NCI-H2171 treated with DMSO at 0.1 percent for 48 hours (cell line): ENCODE results near the gene CRACR2A.
A peak's percentile ranks its signal among the peaks of the same experiment; 100 is the strongest.

Experiments
- DNase-seq: peaks from one replicate; lab custom pipeline; 2025; lab: John Stamatoyannopoulos, UW

Gene CRACR2A

DNA sequence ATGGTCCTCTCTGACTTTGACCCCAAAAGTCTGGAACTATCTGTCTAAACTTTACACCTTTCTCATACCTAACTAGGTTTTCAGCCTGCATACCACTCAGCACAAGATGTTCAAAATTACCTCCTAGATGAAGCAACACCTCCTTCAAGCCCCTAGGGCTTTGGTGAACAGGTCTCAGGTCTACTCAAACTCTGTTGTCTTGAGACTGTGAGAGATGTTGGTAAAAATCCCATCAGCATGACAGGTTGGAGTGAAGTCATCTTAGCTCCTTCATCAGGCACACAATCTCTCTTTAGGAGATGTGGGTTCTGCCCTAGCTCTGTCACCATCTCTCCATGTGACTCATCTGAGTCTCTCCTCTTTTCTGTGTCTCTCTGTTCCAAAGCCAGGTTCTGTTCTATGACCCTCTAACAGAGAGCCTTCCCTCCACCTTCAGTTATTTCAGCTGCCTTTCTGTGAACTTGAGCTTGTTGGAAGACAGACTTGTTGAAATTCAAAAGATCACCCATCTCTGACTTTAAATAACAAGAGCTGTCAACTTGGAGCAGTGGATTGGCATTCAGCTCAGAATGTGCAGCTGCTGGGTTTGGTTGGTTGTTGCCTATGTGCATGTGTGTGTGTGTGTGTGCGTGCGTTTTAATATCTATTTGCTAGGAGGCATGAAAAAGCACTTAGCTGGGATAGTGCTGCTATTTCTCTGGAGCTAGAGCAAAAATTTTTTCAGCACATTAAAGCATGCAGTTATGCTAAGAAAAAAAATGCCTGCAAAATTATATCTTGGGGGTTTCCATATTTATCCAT is 130.7 kb downstream of the CRACR2A start:
- DNase-seq: no peak

DNA sequence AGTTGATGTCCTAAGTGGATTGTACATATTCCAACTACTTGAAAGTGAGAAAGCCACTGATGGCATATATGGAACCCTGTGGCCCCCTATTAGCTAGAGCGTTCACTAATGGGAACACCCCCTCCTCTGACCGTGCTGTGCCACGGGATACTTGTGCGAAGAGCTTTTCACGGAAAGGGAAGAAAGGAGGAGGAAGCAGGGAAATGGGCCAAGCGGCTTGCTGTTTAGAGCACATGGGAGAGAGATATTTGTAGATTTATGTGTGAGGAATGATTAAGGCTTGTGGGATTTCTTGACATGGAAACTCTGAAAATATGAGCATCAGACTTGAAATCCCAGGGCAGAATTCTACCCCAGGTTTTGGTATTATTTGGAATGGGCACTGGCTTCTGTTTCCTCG is 132.1 kb downstream of the CRACR2A start:
- DNase-seq: no peak

DNA sequence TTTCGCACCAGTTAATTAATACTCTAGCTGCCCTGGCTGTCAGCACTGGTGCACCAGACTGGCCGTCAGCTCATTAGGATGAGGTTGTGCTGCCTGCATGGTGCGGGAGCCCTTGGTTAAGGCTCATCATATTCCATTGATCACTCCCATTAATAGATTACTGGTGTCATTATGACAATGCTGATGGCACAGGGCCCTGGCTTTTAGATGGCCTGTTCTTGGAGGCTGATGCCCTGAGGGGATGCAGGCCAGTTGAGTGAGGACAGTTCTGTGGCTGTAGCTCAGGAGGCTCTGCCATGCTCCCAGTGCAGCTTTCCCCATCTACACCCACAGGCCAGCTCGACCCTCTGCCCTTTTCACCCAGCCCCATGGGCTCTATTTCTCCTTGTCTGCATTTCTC is 135.3 kb downstream of the CRACR2A start:
- DNase-seq: no peak

DNA sequence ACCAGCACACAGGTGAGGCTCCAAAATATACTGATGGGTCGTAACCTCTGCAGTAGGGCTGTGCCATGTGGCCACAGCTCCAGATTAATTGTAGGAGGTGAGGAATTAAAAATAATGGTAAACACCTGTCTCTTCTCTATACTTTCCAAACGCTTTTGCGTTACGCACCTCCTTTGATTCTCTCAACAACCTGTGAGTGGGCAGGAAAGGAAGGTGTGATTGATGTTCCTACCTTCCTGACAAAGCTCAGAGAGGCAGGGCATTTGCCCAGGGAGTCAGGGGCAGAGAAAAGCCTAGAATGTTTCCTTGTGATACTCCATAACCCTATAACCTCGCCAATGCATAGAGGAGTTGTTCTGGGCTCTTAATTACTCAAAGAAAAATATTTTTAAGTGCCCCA is 137.0 kb downstream of the CRACR2A start:
- no peak for DNase-seq

DNA sequence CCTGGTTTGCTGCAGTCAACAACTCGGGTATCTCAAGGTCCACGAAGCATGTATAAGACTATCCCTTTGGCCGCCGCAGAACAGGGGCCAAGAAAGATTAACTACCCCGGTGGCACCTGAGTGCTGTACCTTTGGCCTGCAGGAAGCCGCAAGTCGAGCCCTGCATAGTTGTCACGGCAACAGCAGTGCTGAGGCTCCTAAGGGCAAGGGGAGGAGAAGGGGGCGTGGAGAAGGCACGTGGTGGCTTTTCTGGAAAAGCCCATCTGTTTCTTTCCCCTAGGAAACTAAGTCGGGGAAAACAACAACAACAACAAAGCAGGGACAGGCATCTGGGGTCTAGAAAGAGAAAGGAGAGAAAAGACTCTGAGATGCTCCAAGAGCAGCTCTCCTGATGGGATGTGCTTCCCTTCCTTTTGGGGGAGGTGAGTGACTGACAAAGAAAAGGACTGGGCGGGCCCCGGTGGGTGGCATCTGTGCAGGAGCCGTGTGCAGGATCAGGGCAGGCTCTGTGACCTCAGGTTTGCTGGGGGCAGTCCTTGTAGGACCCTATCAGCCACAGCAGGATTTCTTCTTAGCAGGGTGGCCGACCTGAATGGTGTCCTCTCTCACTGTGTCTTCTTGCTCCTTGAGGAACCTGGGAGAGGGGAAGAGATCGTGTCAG is 138.0 kb downstream of the CRACR2A start:
- DNase-seq: peak; percentile 69

DNA sequence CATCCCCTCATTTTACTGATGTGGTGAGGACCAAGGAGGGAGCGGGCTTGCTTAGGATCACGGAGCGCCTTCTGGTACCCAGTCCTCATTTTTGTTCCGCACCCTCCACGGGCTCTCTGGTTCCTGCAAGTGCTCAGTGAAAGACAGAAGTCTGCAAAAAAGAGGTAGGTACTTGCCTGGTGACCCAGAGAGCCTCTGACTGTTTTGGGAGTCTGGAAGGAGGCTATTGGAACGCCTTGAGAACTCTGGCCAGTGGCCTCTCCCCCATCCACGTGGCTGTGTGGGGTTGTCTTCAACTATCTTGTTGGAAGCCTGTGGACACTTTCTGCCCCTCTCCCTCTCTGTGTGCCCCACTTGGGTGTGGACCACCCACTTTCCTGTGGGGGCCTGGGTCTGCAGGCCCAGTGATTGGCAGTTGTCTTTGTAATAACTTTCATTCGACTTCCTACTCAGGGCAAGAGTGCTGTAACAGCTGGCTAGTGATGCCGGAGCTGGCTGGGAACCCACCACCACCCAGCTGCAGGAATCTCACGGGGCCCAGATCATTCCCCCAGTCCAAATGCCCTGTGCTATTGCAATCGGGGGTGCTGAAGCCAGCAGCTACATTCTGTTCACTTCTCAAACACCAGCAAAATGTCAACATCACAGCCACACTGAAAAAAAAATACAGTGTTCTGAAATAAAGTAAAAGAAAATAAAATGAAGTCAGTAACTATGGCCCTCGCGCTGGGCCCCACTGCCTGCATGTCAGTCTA is 139.1 kb downstream of the CRACR2A start:
- no peak for DNase-seq

DNA sequence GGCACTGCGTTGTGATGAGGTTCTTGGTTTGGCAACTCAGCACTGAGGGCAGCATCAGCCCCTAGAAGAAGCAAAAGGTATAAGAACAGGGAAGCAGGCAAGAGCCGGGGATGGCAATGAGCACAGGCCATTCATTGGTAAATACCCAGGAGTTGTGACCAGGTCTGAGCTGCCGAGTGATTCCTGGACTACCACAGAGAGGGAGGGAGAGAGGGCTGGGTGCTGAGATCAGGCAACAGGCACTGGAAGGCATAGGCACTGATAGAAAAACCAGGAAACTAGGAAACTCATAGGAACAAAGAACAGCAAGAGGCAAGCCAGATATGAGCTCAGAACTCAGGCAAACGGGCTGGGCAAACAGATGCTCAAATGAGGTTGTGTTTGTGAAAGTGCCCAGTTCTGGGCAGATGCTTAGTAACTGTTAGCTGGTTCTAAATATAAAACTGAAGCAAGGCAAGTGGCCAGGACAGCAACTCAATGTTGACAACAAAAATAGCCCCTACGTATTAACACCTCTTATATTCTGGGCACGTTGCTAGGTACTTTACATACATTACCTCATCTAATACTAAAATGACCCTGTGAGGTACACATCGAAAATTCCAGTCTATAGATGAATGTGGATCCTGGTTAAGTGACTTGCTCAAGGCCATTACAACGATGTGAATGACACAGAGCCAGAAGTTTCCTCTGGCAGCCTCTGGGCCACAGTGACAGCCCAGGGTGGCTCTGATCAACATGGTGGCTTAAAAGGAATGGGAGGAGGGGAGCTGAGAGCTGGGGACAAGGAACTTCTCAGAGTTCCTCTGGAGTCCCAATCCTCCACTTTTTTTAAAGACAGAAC is 140.8 kb downstream of the CRACR2A start:
- peak; percentile 23 for DNase-seq

DNA sequence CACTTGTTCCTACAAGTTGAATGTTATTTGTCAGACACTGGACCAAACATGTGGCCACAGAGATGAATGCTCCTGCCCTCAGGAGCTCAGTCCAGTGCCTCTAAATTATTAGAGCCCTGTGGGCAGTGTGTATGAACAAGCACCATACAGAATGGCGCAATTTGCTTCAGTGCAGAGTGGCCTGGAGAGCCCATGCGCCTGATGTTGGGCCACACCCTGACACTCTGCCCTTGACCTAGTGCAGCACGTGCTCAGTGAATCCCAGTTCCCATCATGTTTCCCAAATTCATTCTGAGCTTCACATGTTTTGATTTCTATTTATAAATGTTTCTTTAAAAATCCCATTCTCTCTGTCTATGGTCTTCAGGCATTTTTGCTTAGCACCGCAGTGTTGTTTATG is 145.1 kb downstream of the CRACR2A start:
- DNase-seq: no peak

DNA sequence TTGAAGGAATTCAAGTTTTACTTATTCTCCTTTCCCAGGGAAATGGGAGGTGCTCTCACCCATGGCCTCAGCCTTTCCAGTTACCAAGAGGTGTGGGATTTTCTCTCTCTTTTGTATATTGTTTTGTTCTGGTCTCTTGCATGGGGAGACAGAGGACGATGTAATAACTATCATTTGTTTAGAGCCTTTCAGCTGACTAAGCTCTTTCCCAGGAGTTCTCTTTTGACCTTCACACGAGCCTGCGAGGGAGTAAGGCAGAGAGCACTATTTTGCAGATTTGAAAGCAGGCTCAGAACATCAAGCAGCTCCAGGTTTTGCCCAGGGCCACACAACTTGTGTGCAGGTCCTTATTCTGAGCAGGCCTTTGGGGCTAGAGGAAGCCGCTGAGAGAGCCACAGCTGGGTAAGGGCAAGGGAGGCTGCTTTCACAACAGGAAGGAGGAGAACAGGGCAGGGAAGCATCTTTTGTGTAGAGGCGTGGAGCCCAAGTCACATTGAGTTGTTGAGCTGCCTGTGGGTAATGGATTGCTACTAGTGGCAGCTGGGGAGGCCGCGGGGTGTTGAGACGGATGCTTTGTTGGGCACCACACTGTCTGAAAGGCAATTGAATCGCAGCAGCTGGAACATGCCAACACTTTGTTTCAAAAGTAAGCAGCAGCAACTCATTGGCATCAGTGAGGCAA is 145.7 kb downstream of the CRACR2A start:
- no peak for DNase-seq

DNA sequence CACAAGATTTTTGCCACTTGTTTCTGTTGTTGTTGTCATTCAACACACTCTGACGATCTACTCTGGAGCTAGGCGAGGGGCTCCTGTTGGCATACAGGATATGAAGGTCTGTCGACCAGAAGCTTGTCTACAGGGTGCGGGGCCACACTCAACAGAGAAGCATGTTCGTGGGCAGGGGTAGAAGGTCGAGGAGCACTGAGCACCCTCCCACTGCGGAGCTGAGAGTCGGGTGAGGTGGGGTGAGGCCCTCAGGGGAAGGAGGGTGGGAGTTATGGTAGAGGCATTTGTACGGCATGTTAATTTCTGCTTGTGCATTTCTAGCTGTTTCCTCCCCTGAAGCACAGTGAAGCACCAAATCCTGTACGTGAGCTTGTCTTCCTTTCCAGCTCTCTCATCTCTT is 146.8 kb downstream of the CRACR2A start:
- DNase-seq: no peak

DNA sequence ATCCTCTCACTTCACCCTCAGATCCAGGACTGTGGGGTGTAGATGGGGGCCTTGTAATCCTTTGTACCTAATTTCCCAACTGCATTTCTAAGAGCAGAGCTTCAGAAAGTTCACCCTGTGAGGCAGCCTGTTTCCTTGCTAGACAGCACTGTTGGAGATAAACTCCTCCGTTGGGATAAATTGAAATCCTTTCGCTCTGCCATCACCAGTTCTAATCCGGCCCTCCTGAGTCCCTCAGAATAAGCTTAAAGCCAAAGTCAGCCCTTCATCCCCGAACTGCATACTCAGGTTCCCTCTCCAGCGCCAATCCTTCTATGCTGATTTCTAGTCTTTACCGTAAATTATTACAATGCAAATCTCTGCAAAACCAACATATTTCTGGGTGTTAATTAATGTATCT is 147.2 kb downstream of the CRACR2A start:
- no peak for DNase-seq

DNA sequence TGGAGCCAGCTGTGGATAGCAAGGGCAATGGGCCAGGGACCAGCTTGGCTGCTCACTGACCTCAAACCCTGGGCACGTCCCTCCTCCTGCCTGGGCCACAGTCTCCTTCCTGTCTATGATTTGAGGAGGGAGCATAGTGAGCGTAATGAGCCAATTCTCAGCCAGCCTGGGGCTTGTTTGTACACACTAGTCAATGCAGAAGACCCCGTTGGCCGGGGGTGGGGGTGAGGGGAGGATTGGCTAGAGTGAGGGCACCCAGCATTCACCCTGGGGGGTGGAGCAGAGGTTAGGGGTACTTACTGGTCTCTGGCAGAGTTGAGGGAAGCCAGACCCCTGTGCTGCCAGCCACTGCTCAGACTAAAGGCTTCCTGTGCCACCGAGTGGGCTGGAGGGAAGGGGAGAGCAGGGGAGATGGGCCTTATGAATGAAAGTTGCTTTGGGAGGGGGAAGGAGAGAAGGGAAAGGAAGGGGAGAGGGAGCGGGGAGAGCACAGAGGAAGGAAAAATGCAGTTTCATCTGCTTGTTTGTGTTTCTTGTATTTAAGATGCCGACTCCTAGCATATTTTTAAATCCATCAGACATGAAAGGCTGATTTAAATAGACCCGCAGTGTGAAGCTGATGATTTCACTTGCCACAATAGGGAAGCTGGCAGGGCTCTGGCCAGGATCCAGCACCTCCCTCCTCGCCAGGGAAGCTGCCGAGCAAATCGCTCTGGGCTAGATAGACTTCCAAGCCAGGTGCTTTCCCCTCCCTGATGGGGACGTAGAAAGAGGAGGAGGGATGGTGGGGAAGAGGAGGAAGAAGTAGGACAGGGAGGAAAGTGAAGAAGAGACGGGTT is 147.9 kb downstream of the CRACR2A start:
- peak; percentile 92 for DNase-seq

DNA sequence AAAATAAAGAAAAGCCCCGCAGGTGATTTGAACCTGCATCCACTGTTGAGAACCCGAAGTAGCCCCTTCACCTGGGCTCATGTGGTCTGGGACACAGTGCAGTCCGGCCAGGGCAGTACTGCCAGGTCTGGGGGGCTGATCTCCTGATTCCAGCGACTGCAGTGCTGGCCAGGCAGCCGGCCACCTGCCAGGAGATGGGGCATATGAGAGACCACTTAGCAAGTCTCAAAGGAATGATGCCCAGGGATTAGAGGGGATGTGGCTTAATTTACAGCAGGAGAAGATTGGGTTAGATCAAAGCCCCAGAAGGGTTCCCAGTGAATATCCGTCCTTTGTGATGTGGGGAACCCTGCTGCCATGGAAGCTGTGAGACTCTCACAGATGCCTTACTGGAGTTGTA is 148.6 kb downstream of the CRACR2A start:
- no peak for DNase-seq

DNA sequence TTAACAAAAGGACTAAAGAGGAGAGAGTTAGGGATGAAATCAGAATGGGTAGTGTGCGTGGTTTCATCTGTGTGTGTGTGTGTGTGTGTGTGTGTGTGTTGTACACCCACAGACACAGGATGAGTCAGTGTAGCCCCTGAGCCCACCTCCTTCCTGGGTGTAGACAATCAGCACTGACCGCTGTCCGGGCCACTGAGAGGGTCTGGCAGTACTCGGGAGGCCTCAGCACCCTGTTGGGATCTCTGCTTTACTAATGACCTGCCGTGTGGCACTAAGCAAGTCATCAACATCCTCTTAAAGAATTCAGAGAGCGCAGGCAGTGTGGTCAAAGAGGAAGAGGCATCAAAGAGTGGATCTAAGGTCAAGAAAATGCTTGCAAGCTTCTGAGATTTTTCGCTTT is 149.3 kb downstream of the CRACR2A start:
- DNase-seq: no peak

DNA sequence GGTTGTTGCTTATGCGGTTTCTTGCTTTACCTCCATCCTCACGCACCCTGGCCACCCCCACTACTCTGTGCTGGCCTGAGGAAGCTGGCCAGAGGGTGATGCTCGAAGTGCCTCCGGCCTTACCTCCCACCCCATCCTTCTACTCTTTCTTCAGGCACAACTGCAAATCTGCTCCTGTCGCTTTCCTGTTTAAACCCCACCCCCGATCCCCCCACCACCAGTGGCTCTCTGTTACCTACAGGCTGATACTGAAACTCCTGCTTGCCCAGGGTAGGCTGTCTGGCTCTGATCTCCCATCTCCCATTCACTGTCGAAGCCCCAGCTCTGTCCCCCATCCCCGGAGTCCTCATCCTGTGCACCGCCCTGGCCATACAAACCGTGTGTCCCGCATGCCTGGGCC is 150.4 kb downstream of the CRACR2A start:
- no peak for DNase-seq

DNA sequence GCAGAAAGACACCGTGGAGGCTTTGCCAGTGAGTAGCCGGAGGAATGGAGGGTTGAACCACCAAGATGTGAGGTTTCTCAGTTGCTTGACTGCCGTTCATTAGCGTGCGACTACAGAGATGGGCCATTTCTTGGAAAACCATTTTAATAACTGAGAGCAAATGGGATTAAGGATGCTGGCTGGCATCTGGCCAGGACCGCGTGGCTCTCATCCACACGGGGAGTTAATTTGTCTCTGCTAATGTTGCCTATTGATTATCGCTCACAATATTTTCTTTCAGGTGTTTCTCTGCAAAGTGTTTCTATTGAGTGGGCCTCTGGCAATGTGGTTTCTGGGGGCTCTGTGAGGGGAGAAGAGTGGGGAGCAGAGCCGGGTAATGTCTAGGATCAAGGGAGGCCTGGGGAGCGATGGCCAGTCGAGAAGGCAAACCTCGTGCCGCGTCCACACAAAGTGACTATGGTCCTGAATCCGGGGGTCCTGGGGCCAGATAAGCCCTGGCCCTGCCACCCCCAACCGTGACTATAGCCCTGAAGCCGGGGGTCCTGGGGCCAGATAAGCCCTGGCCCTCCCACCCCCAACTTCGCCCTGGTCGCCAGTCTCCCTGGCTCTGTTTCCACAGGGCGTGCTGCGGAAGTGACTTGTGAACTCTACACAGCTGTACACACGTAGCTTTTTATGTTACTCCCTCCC is 151.3 kb downstream of the CRACR2A start:
- no peak for DNase-seq

DNA sequence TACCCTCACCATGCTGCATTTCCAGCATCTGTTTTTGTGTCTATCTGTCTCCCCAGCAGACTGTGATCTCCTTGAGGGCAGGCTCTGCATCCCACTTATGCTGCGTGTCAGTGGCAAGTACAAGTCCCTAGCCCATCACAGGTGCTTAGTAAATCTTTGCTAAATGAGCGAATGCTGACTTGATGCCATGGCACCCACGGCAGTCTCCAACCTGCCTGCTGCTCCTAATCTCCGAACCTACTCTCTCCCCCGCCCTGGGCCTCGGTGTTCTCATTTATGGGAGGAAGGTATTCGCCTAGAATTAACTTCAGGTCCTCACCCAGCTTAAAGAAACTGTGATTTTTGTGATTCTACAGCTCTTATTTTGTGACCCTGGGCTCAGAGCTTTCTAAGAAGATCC is 152.0 kb downstream of the CRACR2A start:
- no peak for DNase-seq

DNA sequence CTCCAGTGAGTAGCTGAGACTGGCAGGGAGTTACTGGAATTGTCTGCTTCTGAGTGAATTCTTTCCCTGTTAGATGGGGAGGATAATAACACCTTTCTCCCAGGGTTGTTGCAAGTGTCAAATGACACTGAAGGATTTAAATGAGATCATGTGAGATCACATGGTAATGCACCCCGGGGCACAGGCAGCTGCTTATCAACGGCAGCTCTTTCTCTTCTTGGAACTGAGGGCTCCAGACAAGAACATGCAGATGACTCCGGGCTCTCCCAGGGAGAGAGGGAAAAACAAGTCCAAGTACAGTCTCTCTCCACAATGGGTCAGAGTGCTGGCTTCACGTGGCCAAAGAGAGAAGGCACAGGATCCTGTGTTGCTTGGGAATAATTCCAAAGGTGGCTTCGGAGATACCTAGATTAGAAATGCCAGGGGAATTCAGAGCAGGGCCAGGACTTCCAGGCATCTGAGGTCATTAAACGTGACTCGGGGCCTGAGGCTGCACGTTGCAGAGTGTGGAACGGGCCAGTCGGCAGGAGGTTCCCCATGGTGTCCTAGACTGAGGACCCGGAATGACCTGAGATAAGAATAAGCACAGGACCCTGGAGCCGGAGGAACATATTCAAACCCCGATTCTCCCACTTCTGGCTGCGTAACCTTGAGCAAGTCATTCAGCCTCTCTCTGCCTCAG is 152.7 kb downstream of the CRACR2A start:
- DNase-seq: peak; percentile 82
